ENCODE measurements around the gene SATB1. TPM values are rescaled to one million over a fixed set of nuclear protein-coding genes. Genes with fewer than 3 reads are reported as not detected.

The SATB1 gene
- polyA plus RNA-seq, 2 of the 4 experiments (the other 2 are of a cell fraction): 0.05 TPM; not detected in 1

DNA sequence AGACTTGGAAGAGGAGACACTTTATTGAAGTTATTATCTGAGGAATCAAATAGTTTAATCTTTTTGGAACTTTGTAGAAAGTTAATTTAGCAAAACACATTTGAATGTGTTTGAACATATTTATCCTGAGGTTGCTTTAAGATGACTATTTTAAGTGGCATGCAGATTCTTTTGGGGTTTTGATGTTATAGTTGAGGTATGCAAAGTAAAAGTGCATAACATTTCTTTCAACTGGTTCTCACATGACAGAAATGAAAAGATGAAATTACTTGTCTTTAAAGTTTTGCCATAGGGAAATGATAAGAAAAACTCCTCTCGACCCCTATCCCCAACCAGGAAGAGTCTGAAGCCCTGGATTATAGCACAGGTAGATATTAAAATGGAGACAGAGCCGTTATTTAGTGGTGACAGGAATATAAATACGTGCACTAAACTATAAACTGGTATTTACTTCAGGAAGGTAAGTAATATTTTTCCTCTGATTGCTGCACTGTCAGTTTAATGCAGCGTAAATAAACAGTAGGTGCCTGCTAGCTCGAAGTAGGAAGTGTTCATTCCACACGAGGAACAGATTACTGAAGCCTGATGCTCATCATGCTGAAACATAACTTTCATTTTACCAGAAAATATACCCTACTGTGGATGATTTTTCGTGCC lies 15.1 kb upstream of the SATB1 start (continued):
- TF ChIP-seq ELK1 (IDR thresholded peaks at IDR 0.05; ENCODE audit: low read depth, low read length): no peak
- no peak for TF ChIP-seq RCOR1 (IDR thresholded peaks at IDR 0.05; ENCODE audit: low read depth, low read length)
- TF ChIP-seq NR3C1 (IDR thresholded peaks at IDR 0.05): no peak

GRCh38 chr3:18439281-18439680 lies 14.1 kb upstream of the SATB1 start:
- TF ChIP-seq SREBF2 (IDR thresholded peaks at IDR 0.05) (no peak), HOXB5 (CRISPR knock-in tag; IDR thresholded peaks at IDR 0.05) (no peak), RCOR1 (IDR thresholded peaks at IDR 0.05; ENCODE audit: low read depth, low read length) (no peak), MAZ (IDR thresholded peaks at IDR 0.05; ENCODE audit: borderline replicate concordance, low read depth, low read length) (no peak), BCL3 (IDR thresholded peaks at IDR 0.05) (no peak), EHF (CRISPR knock-in tag; IDR thresholded peaks at IDR 0.05) (no peak), HEYL (CRISPR knock-in tag; IDR thresholded peaks at IDR 0.05) (no peak), CEBPB (IDR thresholded peaks at IDR 0.05) (no peak), RFX5 (IDR thresholded peaks at IDR 0.05) (no peak), ZSCAN20 (CRISPR knock-in tag; IDR thresholded peaks at IDR 0.05) (no peak)
- ChIA-PET POLR2A (no interaction called here), CTCF (no interaction called here)
- Histone ChIP-seq H3K4me2 (no peak overlapping the region), H3K27ac (no peak overlapping the region), H3K4me1 (peaks cover 5% of the 10 kb centered on the region), H3K4me3 (no peak overlapping the region), H3K9me3 (no peaks in the 10 kb centered on the region)
- FAIRE-seq (no peak), DNase-seq (ENCODE audit: low read depth in 1 of 2, low spot score in 1 of 2) (no peak), ATAC-seq (no peak)
- 21% methylated on average over 1 of the region's 1 CpG for WGBS (ENCODE audit: missing lambda C conversion rate)

GRCh38 chr3:18438586-18438985 lies 13.4 kb upstream of the SATB1 start:
- DNase-seq (ENCODE audit: low read depth in 1 of 2, low spot score in 1 of 2): no peak
- no peak overlapping the region for H3K4me3 ChIP-seq
- no peaks in the 10 kb centered on the region for H3K4me1 ChIP-seq
- TF ChIP-seq BCL3 (IDR thresholded peaks at IDR 0.05) (no peak), HEYL (CRISPR knock-in tag; IDR thresholded peaks at IDR 0.05) (no peak), NFE2L2 (conservative IDR thresholded peaks at IDR 0.05; ENCODE audit: low read length) (no peak), CBX8 (IDR thresholded peaks at IDR 0.05) (no peak), SMC3 (IDR thresholded peaks at IDR 0.05) (no peak)
- no peaks in the 10 kb centered on the region for H3K9me3 ChIP-seq
- no peak for FAIRE-seq
- ATAC-seq: no peak
- 33% methylated on average over 6 of the region's 6 CpGs for WGBS (ENCODE audit: missing lambda C conversion rate)
- POLR2A ChIA-PET: no interaction called here
- no peak overlapping the region for H3K27ac ChIP-seq
- H3K4me2 ChIP-seq: no peak overlapping the region
- CTCF ChIA-PET: interaction anchor here (0.6 kb wide), 1 partner anchor 645 kb away, joined by 3 read pairs; no protein-coding TSS in a partner anchor

GRCh38 chr3:18436213-18436612 lies 11.1 kb upstream of the SATB1 start:
- Histone ChIP-seq H3K27ac (no peak overlapping the region), H3K4me2 (no peak overlapping the region), H3K4me3 (no peak overlapping the region), H3K9me3 (no peaks in the 10 kb centered on the region), H3K4me1 (no peaks in the 10 kb centered on the region)
- TF ChIP-seq ZSCAN20 (CRISPR knock-in tag; IDR thresholded peaks at IDR 0.05) (no peak), CHD4 (IDR thresholded peaks at IDR 0.05; ENCODE audit: borderline replicate concordance) (no peak), SMC3 (IDR thresholded peaks at IDR 0.05) (no peak)
- TF ChIP-seq, protein P1, sequence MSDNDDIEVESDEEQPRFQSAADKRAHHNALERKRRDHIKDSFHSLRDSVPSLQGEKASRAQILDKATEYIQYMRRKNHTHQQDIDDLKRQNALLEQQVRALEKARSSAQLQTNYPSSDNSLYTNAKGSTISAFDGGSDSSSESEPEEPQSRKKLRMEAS (IDR thresholded peaks at IDR 0.05): no peak
- 17% methylated on average over 2 of the region's 2 CpGs for WGBS (ENCODE audit: missing lambda C conversion rate)
- POLR2A ChIA-PET: no interaction called here
- ATAC-seq (no peak), DNase-seq (ENCODE audit: low read depth in 1 of 2, low spot score in 1 of 2) (no peak), FAIRE-seq (no peak)
- CTCF ChIA-PET: interaction anchor here (1.1 kb wide), 1 partner anchor 596 kb away, joined by 3 read pairs; no protein-coding TSS in a partner anchor
